ENCODE measurements around the gene ATP8B4.

DNA sequence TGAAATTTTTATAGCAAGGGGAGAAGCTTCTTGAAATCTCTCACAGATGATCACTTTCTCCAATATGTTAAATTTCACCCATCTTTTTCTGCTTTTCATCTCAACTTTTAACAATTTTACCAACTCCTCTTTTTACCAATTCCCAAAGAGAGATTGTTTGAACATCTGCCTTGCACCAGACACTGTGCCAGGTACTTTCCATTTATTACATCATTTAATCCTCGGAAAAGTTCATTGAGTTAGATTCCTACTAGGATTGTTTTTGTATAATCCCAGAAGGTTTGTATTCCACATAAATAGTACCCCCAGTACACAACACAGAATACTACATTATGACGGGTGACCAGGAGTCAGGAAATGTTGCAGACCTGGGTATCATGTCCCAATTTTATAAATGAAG, 74.1 kb downstream of the ATP8B4 start:
- TF ChIP-seq, protein P1, sequence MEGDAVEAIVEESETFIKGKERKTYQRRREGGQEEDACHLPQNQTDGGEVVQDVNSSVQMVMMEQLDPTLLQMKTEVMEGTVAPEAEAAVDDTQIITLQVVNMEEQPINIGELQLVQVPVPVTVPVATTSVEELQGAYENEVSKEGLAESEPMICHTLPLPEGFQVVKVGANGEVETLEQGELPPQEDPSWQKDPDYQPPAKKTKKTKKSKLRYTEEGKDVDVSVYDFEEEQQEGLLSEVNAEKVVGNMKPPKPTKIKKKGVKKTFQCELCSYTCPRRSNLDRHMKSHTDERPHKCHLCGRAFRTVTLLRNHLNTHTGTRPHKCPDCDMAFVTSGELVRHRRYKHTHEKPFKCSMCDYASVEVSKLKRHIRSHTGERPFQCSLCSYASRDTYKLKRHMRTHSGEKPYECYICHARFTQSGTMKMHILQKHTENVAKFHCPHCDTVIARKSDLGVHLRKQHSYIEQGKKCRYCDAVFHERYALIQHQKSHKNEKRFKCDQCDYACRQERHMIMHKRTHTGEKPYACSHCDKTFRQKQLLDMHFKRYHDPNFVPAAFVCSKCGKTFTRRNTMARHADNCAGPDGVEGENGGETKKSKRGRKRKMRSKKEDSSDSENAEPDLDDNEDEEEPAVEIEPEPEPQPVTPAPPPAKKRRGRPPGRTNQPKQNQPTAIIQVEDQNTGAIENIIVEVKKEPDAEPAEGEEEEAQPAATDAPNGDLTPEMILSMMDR (IDR thresholded peaks at IDR 0.05) = no peak
- TF ChIP-seq GABPA (IDR thresholded peaks at IDR 0.05; ENCODE audit: low read depth) (no peak), NRF1 (IDR thresholded peaks at IDR 0.05; ENCODE audit: low read depth, low read length) (no peak), POLR2AphosphoS5 (IDR thresholded peaks at IDR 0.05; ENCODE audit: low read depth, low read length) (no peak), TAF1 (IDR thresholded peaks at IDR 0.05; ENCODE audit: borderline replicate concordance, low read depth, low read length) (no peak), FOXM1 (IDR thresholded peaks at IDR 0.05; ENCODE audit: low read depth) (no peak)
- TF ChIP-seq, protein P2, sequence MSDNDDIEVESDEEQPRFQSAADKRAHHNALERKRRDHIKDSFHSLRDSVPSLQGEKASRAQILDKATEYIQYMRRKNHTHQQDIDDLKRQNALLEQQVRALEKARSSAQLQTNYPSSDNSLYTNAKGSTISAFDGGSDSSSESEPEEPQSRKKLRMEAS (IDR thresholded peaks at IDR 0.05; ENCODE audit: low read depth) = no peak
- TF ChIP-seq, protein P3, sequence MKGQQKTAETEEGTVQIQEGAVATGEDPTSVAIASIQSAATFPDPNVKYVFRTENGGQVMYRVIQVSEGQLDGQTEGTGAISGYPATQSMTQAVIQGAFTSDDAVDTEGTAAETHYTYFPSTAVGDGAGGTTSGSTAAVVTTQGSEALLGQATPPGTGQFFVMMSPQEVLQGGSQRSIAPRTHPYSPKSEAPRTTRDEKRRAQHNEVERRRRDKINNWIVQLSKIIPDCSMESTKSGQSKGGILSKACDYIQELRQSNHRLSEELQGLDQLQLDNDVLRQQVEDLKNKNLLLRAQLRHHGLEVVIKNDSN (IDR thresholded peaks at IDR 0.05; ENCODE audit: borderline replicate concordance, low read depth) = no peak
- TF ChIP-seq, protein P4, sequence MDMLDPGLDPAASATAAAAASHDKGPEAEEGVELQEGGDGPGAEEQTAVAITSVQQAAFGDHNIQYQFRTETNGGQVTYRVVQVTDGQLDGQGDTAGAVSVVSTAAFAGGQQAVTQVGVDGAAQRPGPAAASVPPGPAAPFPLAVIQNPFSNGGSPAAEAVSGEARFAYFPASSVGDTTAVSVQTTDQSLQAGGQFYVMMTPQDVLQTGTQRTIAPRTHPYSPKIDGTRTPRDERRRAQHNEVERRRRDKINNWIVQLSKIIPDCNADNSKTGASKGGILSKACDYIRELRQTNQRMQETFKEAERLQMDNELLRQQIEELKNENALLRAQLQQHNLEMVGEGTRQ (IDR thresholded peaks at IDR 0.05; ENCODE audit: borderline replicate concordance, low read depth, low read length) = no peak
- TF ChIP-seq, protein P5, sequence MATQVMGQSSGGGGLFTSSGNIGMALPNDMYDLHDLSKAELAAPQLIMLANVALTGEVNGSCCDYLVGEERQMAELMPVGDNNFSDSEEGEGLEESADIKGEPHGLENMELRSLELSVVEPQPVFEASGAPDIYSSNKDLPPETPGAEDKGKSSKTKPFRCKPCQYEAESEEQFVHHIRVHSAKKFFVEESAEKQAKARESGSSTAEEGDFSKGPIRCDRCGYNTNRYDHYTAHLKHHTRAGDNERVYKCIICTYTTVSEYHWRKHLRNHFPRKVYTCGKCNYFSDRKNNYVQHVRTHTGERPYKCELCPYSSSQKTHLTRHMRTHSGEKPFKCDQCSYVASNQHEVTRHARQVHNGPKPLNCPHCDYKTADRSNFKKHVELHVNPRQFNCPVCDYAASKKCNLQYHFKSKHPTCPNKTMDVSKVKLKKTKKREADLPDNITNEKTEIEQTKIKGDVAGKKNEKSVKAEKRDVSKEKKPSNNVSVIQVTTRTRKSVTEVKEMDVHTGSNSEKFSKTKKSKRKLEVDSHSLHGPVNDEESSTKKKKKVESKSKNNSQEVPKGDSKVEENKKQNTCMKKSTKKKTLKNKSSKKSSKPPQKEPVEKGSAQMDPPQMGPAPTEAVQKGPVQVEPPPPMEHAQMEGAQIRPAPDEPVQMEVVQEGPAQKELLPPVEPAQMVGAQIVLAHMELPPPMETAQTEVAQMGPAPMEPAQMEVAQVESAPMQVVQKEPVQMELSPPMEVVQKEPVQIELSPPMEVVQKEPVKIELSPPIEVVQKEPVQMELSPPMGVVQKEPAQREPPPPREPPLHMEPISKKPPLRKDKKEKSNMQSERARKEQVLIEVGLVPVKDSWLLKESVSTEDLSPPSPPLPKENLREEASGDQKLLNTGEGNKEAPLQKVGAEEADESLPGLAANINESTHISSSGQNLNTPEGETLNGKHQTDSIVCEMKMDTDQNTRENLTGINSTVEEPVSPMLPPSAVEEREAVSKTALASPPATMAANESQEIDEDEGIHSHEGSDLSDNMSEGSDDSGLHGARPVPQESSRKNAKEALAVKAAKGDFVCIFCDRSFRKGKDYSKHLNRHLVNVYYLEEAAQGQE (IDR thresholded peaks at IDR 0.05; ENCODE audit: low read depth, low read length) = no peak

All from SK-N-SH (cell line).